SU-DHL-6 (cell line): ENCODE results near the gene CAMSAP1.

Experiments used
- CTCF ChIP-seq: fragments of 200-600 bp; sonication (generic); IDR thresholded peaks from one replicate; pipeline ENCODE4 v1.5.1; 2017; ENCODE audit warnings: antibody characterized with exemption, mild to moderate bottlenecking, low read length, moderate library complexity; ENCODE audit not compliant: insufficient read depth, poor library complexity, severe bottlenecking
- EZH2phosphoT487 ChIP-seq: fragments of 200-600 bp; sonication (generic), shearing (Covaris generic); conservative IDR thresholded peaks from 2 replicates; pipeline ENCODE4 v1.6.1; 2018; ENCODE audit warnings: mild to moderate bottlenecking, antibody characterized with exemption, low read length, moderate library complexity, mixed read lengths

DNA sequence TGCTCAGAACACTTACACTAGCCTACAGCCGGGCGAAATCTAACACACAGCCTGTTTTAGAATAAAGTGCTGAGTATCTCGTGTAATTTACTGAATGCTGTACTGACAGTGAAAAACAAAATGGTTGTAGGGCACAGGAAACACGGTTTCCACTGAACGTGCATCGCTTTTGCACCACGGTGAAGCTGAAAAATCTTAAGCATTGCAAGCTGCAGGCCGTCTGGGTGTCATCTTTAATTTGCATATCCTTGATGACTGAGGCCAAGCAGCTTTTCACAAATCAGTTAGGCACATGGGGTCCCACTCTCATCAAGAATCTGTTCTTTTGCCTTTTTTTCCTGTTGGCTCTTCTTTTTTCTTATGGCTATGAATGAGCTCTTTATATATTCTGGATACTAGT, 58.2 kb downstream of the CAMSAP1 start:
- TF ChIP-seq CTCF = no peak
- no peak for TF ChIP-seq EZH2phosphoT487
